ENCODE data around the gene ZNF682. TPM values are rescaled to one million over a fixed set of nuclear protein-coding genes. Genes with fewer than 3 reads are reported as not detected.
A peak's percentile ranks its signal among the peaks of the same experiment; 100 is the strongest.

Gene ZNF682
- total RNA-seq, 1 donor, result 2.2 TPM

GRCh38 chr19:20038358-20039202, 725 bp downstream of the ZNF682 start:
- H3K4me2 ChIP-seq (ENCODE audit: insufficient read depth, low read length), result peak overlapping the region; percentile 90
- H3K27ac ChIP-seq (ENCODE audit: low read depth, low read length), result peak overlapping the region; percentile 85
- H3K9me3 ChIP-seq (ENCODE audit: low read depth, low read length), result no peaks in the 10 kb centered on the region
- no peaks in the 10 kb centered on the region for H3K27me3 ChIP-seq (ENCODE audit: insufficient read depth, low read length)
- peak overlapping the region; percentile 96 for H2AFZ ChIP-seq (ENCODE audit: low read length)
- H3K79me2 ChIP-seq (ENCODE audit: insufficient read depth, low read length), result peaks cover 29% of the 10 kb centered on the region
- peaks cover 10% of the 10 kb centered on the region for H3K4me1 ChIP-seq (ENCODE audit: insufficient read depth, low read length)
- peaks cover 3% of the 10 kb centered on the region for H3K36me3 ChIP-seq (ENCODE audit: insufficient read depth, low read length)
- no peak for DNase-seq (ENCODE audit: insufficient read length, low spot score, missing footprints)
- TF ChIP-seq, protein P1, sequence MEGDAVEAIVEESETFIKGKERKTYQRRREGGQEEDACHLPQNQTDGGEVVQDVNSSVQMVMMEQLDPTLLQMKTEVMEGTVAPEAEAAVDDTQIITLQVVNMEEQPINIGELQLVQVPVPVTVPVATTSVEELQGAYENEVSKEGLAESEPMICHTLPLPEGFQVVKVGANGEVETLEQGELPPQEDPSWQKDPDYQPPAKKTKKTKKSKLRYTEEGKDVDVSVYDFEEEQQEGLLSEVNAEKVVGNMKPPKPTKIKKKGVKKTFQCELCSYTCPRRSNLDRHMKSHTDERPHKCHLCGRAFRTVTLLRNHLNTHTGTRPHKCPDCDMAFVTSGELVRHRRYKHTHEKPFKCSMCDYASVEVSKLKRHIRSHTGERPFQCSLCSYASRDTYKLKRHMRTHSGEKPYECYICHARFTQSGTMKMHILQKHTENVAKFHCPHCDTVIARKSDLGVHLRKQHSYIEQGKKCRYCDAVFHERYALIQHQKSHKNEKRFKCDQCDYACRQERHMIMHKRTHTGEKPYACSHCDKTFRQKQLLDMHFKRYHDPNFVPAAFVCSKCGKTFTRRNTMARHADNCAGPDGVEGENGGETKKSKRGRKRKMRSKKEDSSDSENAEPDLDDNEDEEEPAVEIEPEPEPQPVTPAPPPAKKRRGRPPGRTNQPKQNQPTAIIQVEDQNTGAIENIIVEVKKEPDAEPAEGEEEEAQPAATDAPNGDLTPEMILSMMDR (IDR thresholded peaks at IDR 0.05; ENCODE audit: extremely low read depth, low read depth, low read length), result no peak
- peak overlapping the region; percentile 96 for H3K4me3 ChIP-seq (ENCODE audit: insufficient read depth, low read length)
- H4K20me1 ChIP-seq (ENCODE audit: insufficient read depth, low read length), result no peaks in the 10 kb centered on the region

DNA sequence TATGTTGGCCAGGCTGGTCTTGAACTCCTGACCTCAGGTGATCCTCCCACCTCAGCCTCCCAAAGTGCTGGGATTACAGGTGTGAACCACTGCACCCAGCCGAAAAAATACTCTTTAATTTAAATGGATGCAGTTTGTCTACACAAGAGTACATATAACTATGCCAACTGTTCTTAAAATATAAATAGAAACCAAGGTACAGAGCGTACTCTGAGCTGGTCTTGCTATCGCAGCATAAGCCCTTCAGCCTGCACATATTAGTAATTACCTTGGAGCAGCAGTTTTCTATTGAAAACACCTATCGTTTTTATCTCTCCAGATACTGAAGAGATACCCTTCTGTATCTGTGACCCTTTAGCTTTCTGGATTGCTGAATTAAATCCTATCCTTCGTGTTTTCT, 3.4 kb downstream of the ZNF682 start:
- no peaks in the 10 kb centered on the region for H3K27me3 ChIP-seq (ENCODE audit: insufficient read depth, low read length)
- H3K4me3 ChIP-seq (ENCODE audit: insufficient read depth, low read length), result no peak overlapping the region
- DNase-seq (ENCODE audit: insufficient read length, low spot score, missing footprints), result no peak
- peaks cover 33% of the 10 kb centered on the region for H3K79me2 ChIP-seq (ENCODE audit: insufficient read depth, low read length)
- H3K4me1 ChIP-seq (ENCODE audit: insufficient read depth, low read length), result peaks cover 10% of the 10 kb centered on the region
- no peak overlapping the region for H2AFZ ChIP-seq (ENCODE audit: low read length)
- H3K36me3 ChIP-seq (ENCODE audit: insufficient read depth, low read length), result peaks cover 8% of the 10 kb centered on the region
- TF ChIP-seq, protein P1 (IDR thresholded peaks at IDR 0.05; ENCODE audit: extremely low read depth, low read depth, low read length), result no peak
- H4K20me1 ChIP-seq (ENCODE audit: insufficient read depth, low read length), result no peaks in the 10 kb centered on the region
- no peaks in the 10 kb centered on the region for H3K9me3 ChIP-seq (ENCODE audit: low read depth, low read length)
- H3K4me2 ChIP-seq (ENCODE audit: insufficient read depth, low read length), result no peak overlapping the region
- H3K27ac ChIP-seq (ENCODE audit: low read depth, low read length), result no peak overlapping the region

DNA sequence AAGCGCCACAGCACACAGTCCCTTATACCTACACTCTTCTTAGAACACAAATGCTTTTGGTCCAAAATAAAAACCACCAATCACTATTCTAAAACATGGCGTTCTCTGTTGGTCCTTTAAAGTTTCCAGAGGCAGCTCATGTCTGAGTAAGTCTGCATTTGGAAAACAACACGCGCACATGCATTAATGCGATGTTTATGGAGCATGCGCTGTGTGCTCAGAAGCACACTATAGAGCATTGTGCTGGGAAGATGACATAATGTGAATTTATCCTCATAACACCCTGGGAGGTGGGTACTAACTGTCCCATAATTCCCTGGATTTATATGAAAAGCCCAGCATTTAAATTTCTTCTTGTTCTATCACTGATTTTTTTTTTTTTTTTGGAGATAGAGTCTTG, 10.7 kb downstream of the ZNF682 start:
- TF ChIP-seq, protein P1 (IDR thresholded peaks at IDR 0.05; ENCODE audit: extremely low read depth, low read depth, low read length), result no peak
- Histone ChIP-seq H3K27ac (ENCODE audit: low read depth, low read length) (no peak overlapping the region), H3K36me3 (ENCODE audit: insufficient read depth, low read length) (peaks cover 13% of the 10 kb centered on the region), H3K4me2 (ENCODE audit: insufficient read depth, low read length) (no peak overlapping the region), H3K27me3 (ENCODE audit: insufficient read depth, low read length) (no peaks in the 10 kb centered on the region), H3K79me2 (ENCODE audit: insufficient read depth, low read length) (peaks cover 5% of the 10 kb centered on the region), H3K9me3 (ENCODE audit: low read depth, low read length) (no peaks in the 10 kb centered on the region), H3K4me3 (ENCODE audit: insufficient read depth, low read length) (no peak overlapping the region), H2AFZ (ENCODE audit: low read length) (no peak overlapping the region), H3K4me1 (ENCODE audit: insufficient read depth, low read length) (no peaks in the 10 kb centered on the region), H4K20me1 (ENCODE audit: insufficient read depth, low read length) (no peaks in the 10 kb centered on the region)
- no peak for DNase-seq (ENCODE audit: insufficient read length, low spot score, missing footprints)

- Histone ChIP-seq H3K27me3 (ENCODE audit: insufficient read depth, low read length) (no peaks in the 10 kb centered on the region), H3K36me3 (ENCODE audit: insufficient read depth, low read length) (peaks cover 29% of the 10 kb centered on the region), H3K4me3 (ENCODE audit: insufficient read depth, low read length) (no peak overlapping the region)
These were observed 33.6 kb downstream of the ZNF682 start for GRCh38 chr19:20005741-20006140.

More at GRCh38 chr19:20005741-20006140, 33.6 kb downstream of the ZNF682 start:
- no peaks in the 10 kb centered on the region for H3K79me2 ChIP-seq (ENCODE audit: insufficient read depth, low read length)
- DNase-seq (ENCODE audit: insufficient read length, low spot score, missing footprints), result no peak
- H3K9me3 ChIP-seq (ENCODE audit: low read depth, low read length), result peaks cover 36% of the 10 kb centered on the region
- H2AFZ ChIP-seq (ENCODE audit: low read length), result no peak overlapping the region
- no peaks in the 10 kb centered on the region for H3K4me1 ChIP-seq (ENCODE audit: insufficient read depth, low read length)
- no peak overlapping the region for H3K27ac ChIP-seq (ENCODE audit: low read depth, low read length)
- H3K4me2 ChIP-seq (ENCODE audit: insufficient read depth, low read length), result no peak overlapping the region
- TF ChIP-seq, protein P1 (IDR thresholded peaks at IDR 0.05; ENCODE audit: extremely low read depth, low read depth, low read length), result no peak
- H4K20me1 ChIP-seq (ENCODE audit: insufficient read depth, low read length), result no peaks in the 10 kb centered on the region
